Measurements from ENCODE around the gene SLC25A39. TPM values are rescaled to one million over a fixed set of nuclear protein-coding genes. Genes with fewer than 3 reads are reported as not detected.

The SLC25A39 gene
- total and polyA plus RNA-seq, 2 of the 4 experiments (the other 2 are of a cell fraction): 49.1 to 99.7 TPM

GRCh38 chr17:44272321-44272951, 52.2 kb downstream of the SLC25A39 start:
- H3K27ac ChIP-seq (ENCODE audit: insufficient read depth, low read length): no peak overlapping the region
- no peak overlapping the region for H3K4me3 ChIP-seq (ENCODE audit: insufficient read depth, low read depth, low read length)
- in situ Hi-C loops (cut with MboI; ENCODE audit: low sequenced_read_pairs) (no loop called here), dilution Hi-C loops (cut with HindIII; ENCODE audit: low sequenced_read_pairs, unreplicated experiment) (no loop called here), intact Hi-C loops (cut with micrococcal nuclease) (no loop called here)
- no peak overlapping the region for H2BK20ac ChIP-seq (ENCODE audit: low read depth, low read length)
- 38% methylated on average over 8 of the region's 13 CpGs; no CpG with 5 or more reads in 1 of the 2 experiments for WGBS, 2 experiments (ENCODE audit: extremely low coverage in 2 of 2, insufficient read length in 1 of 2)
- no peak overlapping the region for H2BK120ac ChIP-seq (ENCODE audit: low read depth, low read length)
- TF ChIP-seq MAFK (IDR thresholded peaks at IDR 0.05; ENCODE audit: low read depth, low read length) (no peak), RFX5 (IDR thresholded peaks at IDR 0.05; ENCODE audit: low read depth, low read length) (no peak), CHD1 (IDR thresholded peaks at IDR 0.05; ENCODE audit: low read depth, low read length) (no peak), RCOR1 (IDR thresholded peaks at IDR 0.05; ENCODE audit: insufficient replicate concordance, low read length) (no peak), POLR2A (IDR thresholded peaks at IDR 0.05; ENCODE audit: low read depth, low read length) (no peak), SMC3 (IDR thresholded peaks at IDR 0.05; ENCODE audit: low read depth, low read length) (no peak), MAZ (IDR thresholded peaks at IDR 0.05; ENCODE audit: borderline replicate concordance, low read depth, low read length) (no peak), RAD21 (IDR thresholded peaks at IDR 0.05; ENCODE audit: low read length) (no peak), MXI1 (IDR thresholded peaks at IDR 0.05; ENCODE audit: borderline replicate concordance, low read depth, low read length) (no peak), NFE2L2 (IDR thresholded peaks at IDR 0.05; ENCODE audit: low read depth, low read length) (no peak), BHLHE40 (IDR thresholded peaks at IDR 0.05; ENCODE audit: low read depth, low read length) (no peak), CEBPB (IDR thresholded peaks at IDR 0.05; ENCODE audit: low read depth, low read length) (no peak), ELK1 (IDR thresholded peaks at IDR 0.05; ENCODE audit: borderline replicate concordance, low read depth, low read length) (no peak), FOS (IDR thresholded peaks at IDR 0.05; ENCODE audit: low read depth, low read length) (no peak), USF2 (IDR thresholded peaks at IDR 0.05; ENCODE audit: low read depth, low read length) (no peak), CTCF (conservative IDR thresholded peaks at IDR 0.05; ENCODE audit: low read depth, low read length) (no peak)
- H2AK5ac ChIP-seq (ENCODE audit: low read depth, low read length): no peak overlapping the region
- H2BK15ac ChIP-seq (ENCODE audit: low read depth, low read length): no peak overlapping the region
- DNase-seq: no peak
- H3K79me1 ChIP-seq (ENCODE audit: low read depth in 1 of 2, low read length in 2 of 2): no peaks in the 10 kb centered on the region
- no peak overlapping the region for H3K14ac ChIP-seq (replicated peaks; ENCODE audit: low read depth, low read length)
- H3K36me3 ChIP-seq (ENCODE audit: control insufficient read depth, insufficient read depth, low read length): no peaks in the 10 kb centered on the region
- H3K18ac ChIP-seq (ENCODE audit: low read depth, low read length): no peak overlapping the region
- H2AFZ ChIP-seq (replicated peaks; ENCODE audit: low read length, poor library complexity): no peak overlapping the region
- no peak overlapping the region for H4K91ac ChIP-seq (ENCODE audit: insufficient read depth, low read depth, low read length)
- no peak overlapping the region for H3K56ac ChIP-seq (ENCODE audit: extremely low read depth, insufficient read depth, low read length)
- no peak overlapping the region for H2AK9ac ChIP-seq (replicated peaks; ENCODE audit: low read depth, low read length, poor library complexity)
- no peaks in the 10 kb centered on the region for H3K9me1 ChIP-seq (ENCODE audit: insufficient read depth, low read length)
- no peak overlapping the region for H4K5ac ChIP-seq (ENCODE audit: low read depth, low read length)
- no peak overlapping the region for H3K9ac ChIP-seq (ENCODE audit: low read depth, low read length)
- no peak overlapping the region for H3K4ac ChIP-seq (ENCODE audit: low read depth, low read length)
- H2BK5ac ChIP-seq (ENCODE audit: low read depth, low read length, poor library complexity, severe bottlenecking): no peak overlapping the region
- no peak overlapping the region for H3K4me2 ChIP-seq (ENCODE audit: low read depth, low read length)
- H3K23ac ChIP-seq (ENCODE audit: low read depth, low read length): no peak overlapping the region
- H4K20me1 ChIP-seq (ENCODE audit: insufficient read depth, low read length): no peaks in the 10 kb centered on the region
- H3K9me3 ChIP-seq (ENCODE audit: control insufficient read depth, insufficient read depth, low read length): no peaks in the 10 kb centered on the region
- peak; percentile 24; the same call in 1 of the 2 replicates for ATAC-seq (ENCODE audit: low read depth)
- CTCF ChIA-PET: no interaction called here
- H3K4me1 ChIP-seq (ENCODE audit: control insufficient read depth, insufficient read depth, low read length): no peaks in the 10 kb centered on the region
- no peak overlapping the region for H4K8ac ChIP-seq (ENCODE audit: low read depth in 2 of 2, low read length in 2 of 2)
- H3K27me3 ChIP-seq (ENCODE audit: control insufficient read depth, insufficient read depth, low read length): peaks cover 41% of the 10 kb centered on the region
- POLR2A ChIA-PET (ENCODE audit: unreplicated experiment): interaction anchor here (0.6 kb wide), 1 partner anchor 73 kb away, joined by 3 read pairs; the partner anchor contains the start of gene ATXN7L3
- no TSS peak for BruUV-seq (replicated peaks)

Measured in IMR-90 (cell line).